IPS DF 6.9 (cell line): ENCODE results near the gene GRID1.

Source experiments
- DNase-seq: peaks from one replicate; pipeline ENCODE4 v3.0.0-alpha.2; 2013; ENCODE audit warnings: low read depth, low spot score
- H3K27ac ChIP-seq: one replicate; pipeline ENCODE4 v1.5.1; 2013; ENCODE audit warnings: low read length, control low read depth
- H3K27me3 ChIP-seq: 2 replicates; pipeline ENCODE4 v1.6.1; 2013; ENCODE audit warnings: mild to moderate bottlenecking, low read length; ENCODE audit not compliant: control insufficient read depth, insufficient read depth
- H3K36me3 ChIP-seq: 2 replicates; pipeline ENCODE4 v1.6.1; 2013; ENCODE audit warnings: low read length; ENCODE audit not compliant: control insufficient read depth, insufficient read depth
- H3K4me1 ChIP-seq: 2 replicates; pipeline ENCODE4 v1.6.1; 2013; ENCODE audit warnings: low read length; ENCODE audit not compliant: control insufficient read depth, insufficient read depth
- H3K4me3 ChIP-seq: 2 replicates; pipeline ENCODE4 v1.5.1; 2013; ENCODE audit warnings: mild to moderate bottlenecking, low read length
- H3K9me3 ChIP-seq: 2 replicates; pipeline ENCODE4 v1.6.1; 2013; ENCODE audit warnings: low read length, inconsistent platforms; ENCODE audit not compliant: control insufficient read depth, insufficient read depth
- WGBS: extraction: QIAGEN DNeasy Blood & Tissue Kit; methylation state at CpG from one replicate; pipeline ENCODE4 v1.1.7; 2013; ENCODE audit warnings: mixed read lengths, missing lambda C conversion rate; ENCODE audit not compliant: insufficient read length, insufficient coverage; 5-methylcytosine and 5-hydroxymethylcytosine counted together

GRID1 gene

DNA sequence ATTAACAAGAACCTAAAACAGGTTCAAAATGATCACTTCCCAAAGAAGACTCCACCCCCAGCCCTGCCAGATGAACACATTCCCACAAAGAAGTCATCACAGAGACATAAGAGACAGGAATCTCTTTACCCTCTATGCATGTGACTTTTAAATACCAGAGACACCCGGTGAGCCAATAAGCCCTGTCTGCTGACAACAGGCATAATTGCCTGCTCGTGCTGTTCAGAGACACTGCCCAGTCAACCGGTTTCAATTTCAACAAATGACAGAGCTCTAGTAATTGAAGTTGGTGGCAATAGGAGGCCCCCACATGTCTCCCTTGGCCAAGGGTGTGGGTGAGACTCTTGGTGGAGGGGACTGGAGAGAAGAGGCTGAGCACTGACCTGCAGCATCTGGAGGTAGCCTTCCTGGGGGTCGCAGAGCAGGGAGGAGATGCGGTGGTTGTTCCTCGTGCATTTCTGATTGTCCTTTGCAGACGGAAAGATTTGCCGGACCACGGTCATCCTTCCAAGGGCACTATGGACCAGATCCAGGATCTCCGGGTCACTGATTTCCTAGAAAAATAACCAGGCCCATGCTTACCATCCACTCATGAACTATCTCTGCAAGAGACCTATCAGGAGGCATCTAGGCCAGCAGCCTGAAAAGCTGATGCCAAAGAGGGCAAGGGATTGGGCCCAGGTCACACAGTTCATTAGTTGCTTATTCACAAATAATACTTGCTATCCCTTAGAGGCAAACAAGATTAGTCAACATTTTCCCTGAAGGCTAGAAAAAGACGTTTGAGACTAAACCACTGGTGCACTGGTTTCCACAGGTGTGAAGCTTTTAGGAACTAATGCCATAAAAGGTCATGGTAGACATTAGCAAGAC lies 497.7 kb downstream of the GRID1 start:
- no peak overlapping the region for H3K27ac ChIP-seq
- no peaks in the 10 kb centered on the region for H3K36me3 ChIP-seq
- no peaks in the 10 kb centered on the region for H3K9me3 ChIP-seq
- WGBS: no CpG with 5 or more reads among the region's 11 CpGs
- DNase-seq: no peak
- no peak overlapping the region for H3K4me3 ChIP-seq
- H3K4me1 ChIP-seq: no peaks in the 10 kb centered on the region
- H3K27me3 ChIP-seq: no peaks in the 10 kb centered on the region

DNA sequence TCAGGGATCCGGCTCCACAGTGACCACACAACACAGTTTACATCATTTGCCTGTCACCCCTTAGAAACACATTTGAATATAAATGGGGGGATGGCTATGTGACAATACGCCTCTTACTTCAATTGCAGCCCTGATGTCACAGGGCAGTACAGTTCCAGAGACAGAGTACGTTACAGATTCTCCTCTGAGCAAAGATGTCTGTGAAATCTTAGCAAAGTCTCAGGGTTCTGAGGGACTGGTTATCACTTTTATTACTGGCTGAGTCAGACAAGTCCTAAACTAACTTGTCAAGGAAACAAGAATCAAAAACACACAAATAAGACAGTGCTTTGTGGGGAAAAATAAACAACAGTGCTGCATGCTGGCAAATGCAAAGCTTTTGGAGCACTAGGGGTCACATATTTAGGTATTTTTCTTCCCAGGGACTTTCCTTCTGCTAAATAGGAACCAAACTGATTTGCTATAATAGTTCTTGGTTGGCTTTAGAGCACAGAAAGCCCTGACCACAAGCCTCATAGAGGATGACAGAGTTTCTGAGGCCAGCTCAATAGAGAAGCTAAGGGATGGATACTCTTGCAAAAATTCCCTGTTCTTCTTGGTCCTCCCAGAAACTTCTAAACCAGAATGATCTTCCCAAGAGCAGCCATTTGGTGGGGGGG lies 501.6 kb downstream of the GRID1 start:
- Histone ChIP-seq H3K9me3 (no peaks in the 10 kb centered on the region), H3K27me3 (no peaks in the 10 kb centered on the region), H3K27ac (no peak overlapping the region), H3K4me1 (no peaks in the 10 kb centered on the region), H3K36me3 (no peaks in the 10 kb centered on the region), H3K4me3 (no peak overlapping the region)
- no peak for DNase-seq
- no CpG with 5 or more reads among the region's 3 CpGs for WGBS

- no CpG with 5 or more reads among the region's 5 CpGs for WGBS
- H3K4me1 ChIP-seq: no peaks in the 10 kb centered on the region
- no peak overlapping the region for H3K27ac ChIP-seq
- DNase-seq: no peak
- no peaks in the 10 kb centered on the region for H3K9me3 ChIP-seq
- H3K4me3 ChIP-seq: no peak overlapping the region
- no peaks in the 10 kb centered on the region for H3K27me3 ChIP-seq
- no peaks in the 10 kb centered on the region for H3K36me3 ChIP-seq
Measured at GRCh38 chr10:85864173-85864549, 502.4 kb downstream of the GRID1 start.

- H3K27ac ChIP-seq: no peak overlapping the region
- H3K4me1 ChIP-seq: no peaks in the 10 kb centered on the region
- no CpG with 5 or more reads among the region's 7 CpGs for WGBS
- H3K27me3 ChIP-seq: no peaks in the 10 kb centered on the region
- no peak for DNase-seq
- no peak overlapping the region for H3K4me3 ChIP-seq
- no peaks in the 10 kb centered on the region for H3K36me3 ChIP-seq
- H3K9me3 ChIP-seq: no peaks in the 10 kb centered on the region
Measured at GRCh38 chr10:85863301-85864172, 503.1 kb downstream of the GRID1 start.

DNA sequence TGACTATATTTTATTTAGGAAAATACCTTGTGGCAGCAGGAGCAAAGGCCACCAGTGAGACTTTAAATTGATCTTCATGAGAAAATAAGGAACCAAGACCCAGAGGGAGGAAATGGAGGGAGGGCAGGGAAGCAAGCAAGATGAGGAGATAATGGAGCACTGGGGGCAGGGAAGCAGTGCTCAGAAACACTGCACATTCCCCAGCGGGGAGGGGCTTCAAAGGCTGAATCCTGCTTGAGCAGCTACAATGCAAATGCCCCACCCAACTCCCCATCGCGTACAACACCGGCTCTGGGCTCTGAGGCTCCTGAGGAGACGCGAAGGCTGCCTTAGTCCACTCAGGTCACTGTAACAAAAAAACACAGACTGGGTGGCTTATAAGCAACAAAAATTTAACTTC lies 503.8 kb downstream of the GRID1 start:
- no peak overlapping the region for H3K27ac ChIP-seq
- H3K4me3 ChIP-seq: no peak overlapping the region
- DNase-seq: no peak
- H3K4me1 ChIP-seq: no peaks in the 10 kb centered on the region
- no CpG with 5 or more reads among the region's 6 CpGs for WGBS
- H3K36me3 ChIP-seq: no peaks in the 10 kb centered on the region
- no peaks in the 10 kb centered on the region for H3K27me3 ChIP-seq
- H3K9me3 ChIP-seq: no peaks in the 10 kb centered on the region

DNA sequence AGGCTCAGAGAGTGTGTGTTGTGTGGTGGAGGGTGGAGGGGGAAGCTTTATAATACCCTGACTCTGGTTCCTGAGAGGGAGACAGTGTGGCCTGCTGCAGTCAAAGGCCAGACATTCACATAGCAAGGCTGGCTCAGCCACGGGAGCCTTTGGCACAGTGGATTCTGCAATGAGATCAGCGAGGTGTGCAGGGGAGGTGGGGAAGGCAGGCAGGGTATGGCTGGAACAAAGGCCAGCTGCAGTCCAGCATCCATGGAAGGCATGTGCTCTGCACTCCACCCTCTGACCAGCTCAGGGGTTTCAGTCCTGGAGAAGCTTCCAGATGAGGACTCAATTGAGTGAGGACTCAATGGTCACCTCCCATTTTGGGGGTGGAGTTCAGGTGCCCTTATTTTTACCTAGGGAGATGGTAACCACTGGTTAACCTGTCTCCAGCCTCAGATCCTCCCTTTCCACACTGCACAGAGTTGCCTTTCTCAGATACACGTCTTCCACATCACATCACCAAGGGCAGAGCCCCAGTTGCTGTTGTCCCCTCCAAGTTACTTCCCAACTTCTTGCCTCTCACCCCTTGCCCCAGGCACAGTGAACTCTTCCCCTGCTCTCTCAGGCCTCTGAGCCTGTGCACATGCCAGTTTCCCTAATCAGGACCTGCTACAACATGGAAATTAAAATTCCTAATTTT lies 504.9 kb downstream of the GRID1 start:
- no peak for DNase-seq
- no peaks in the 10 kb centered on the region for H3K36me3 ChIP-seq
- no peak overlapping the region for H3K27ac ChIP-seq
- H3K9me3 ChIP-seq: no peaks in the 10 kb centered on the region
- no peaks in the 10 kb centered on the region for H3K27me3 ChIP-seq
- WGBS: no CpG with 5 or more reads among the region's 3 CpGs
- no peaks in the 10 kb centered on the region for H3K4me1 ChIP-seq
- no peak overlapping the region for H3K4me3 ChIP-seq

GRCh38 chr10:85859859-85860258 lies 506.7 kb downstream of the GRID1 start:
- Histone ChIP-seq H3K4me1 (no peaks in the 10 kb centered on the region), H3K4me3 (no peak overlapping the region), H3K36me3 (no peaks in the 10 kb centered on the region), H3K9me3 (no peaks in the 10 kb centered on the region), H3K27me3 (no peaks in the 10 kb centered on the region), H3K27ac (no peak overlapping the region)
- WGBS: no CpG with 5 or more reads among the region's 2 CpGs
- no peak for DNase-seq

DNA sequence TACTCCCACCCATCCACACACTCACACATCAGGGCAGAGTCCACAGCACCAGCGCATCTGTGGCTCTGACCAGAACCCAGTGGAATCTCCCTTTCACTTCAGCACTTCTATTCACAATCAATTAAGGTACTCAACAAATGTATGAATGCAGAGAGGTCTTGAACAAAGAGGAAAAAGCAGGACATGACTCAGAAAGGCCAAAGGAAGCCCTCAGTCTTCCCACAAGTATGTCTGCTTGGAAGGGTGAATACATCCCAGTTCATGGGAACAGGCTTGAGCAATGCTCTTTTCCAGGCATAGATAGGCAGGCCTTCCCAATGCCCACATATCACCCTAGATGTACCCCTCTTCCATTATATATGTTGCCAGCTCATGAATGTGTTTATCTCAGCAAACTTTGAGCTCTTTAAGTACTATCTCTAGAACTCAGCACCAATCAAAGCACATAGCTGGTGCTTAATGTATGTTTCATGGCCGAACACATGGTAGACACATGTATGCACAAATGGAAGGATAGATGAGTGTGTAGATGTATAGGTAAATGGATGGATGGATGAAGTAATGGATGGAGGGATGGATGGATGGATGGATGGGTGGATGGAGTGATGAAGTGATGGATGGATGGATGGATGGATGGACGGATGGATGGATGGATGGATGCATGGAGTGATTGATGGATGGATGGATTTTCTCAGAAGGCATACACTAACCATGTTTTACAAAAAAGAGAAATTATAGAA lies 507.6 kb downstream of the GRID1 start:
- 100% methylated on average over 1 of the region's 3 CpGs for WGBS
- no peak overlapping the region for H3K27ac ChIP-seq
- no peaks in the 10 kb centered on the region for H3K36me3 ChIP-seq
- H3K27me3 ChIP-seq: no peaks in the 10 kb centered on the region
- no peaks in the 10 kb centered on the region for H3K9me3 ChIP-seq
- H3K4me1 ChIP-seq: no peaks in the 10 kb centered on the region
- H3K4me3 ChIP-seq: no peak overlapping the region
- DNase-seq: no peak

DNA sequence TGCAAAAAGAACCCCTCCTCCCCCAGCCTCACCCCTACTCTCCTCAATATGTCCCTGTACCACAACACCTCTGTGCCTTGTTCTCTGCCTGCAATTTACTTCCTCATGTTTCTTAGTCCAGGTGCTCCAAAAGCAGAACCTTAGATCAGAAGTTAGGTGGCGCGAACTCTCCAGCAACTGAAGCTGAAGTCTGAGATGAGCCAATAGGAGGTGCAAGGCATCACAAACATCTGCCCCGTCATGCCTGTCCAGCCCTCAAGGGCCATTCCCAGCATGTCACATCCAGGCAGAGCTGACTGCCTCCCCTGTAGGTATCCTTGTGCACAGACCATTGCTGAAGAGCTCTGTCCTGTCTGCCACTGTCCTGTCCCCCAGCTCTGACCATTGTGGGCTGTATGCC lies 508.8 kb downstream of the GRID1 start:
- Histone ChIP-seq H3K27ac (no peak overlapping the region), H3K36me3 (no peaks in the 10 kb centered on the region), H3K4me1 (no peaks in the 10 kb centered on the region), H3K4me3 (no peak overlapping the region), H3K27me3 (no peaks in the 10 kb centered on the region), H3K9me3 (no peaks in the 10 kb centered on the region)
- DNase-seq: no peak
- WGBS: no CpG with 5 or more reads among the region's 3 CpGs
